ENCODE measurements around the gene ASXL1. TPM values are rescaled to one million over a fixed set of nuclear protein-coding genes. Genes with fewer than 3 reads are reported as not detected.
"Not testable (repeated sequence)": the region's sequence is repeated elsewhere in the genome, so short reads cannot be mapped to it uniquely, and the experiment has no call there.

The ASXL1 gene
- total RNA-seq, 1 donor from 2014 or later: 136 TPM

DNA sequence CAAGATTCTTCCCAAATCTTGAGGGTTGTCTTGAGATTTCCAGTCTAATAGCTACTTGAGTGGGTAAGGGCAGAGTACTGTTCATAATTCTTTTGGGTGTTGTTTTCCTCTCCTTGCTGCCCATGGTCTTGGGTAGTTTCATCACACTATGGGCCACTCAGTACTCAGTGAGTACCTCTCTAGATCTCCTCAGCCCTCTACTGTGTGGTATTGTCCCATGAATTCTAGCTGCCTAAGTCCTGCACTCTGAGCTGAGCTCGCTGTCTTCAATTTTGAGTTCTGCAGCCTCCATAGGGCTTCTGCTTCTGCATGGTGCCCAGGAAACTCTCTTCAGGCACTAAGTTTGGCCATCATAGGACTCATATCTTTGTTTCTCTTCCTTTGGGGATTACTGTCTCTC is 42.3 kb downstream of the ASXL1 start:
- DNase-seq (ENCODE audit: low spot score): no peak
- Mint-ChIP-seq H3K4me1 (ENCODE audit: low read depth) (peaks cover 30% of the 10 kb centered on the region), H3K9me3 (no peaks in the 10 kb centered on the region), H3K4me3 (no peak overlapping the region), H3K27me3 (ENCODE audit: insufficient read depth) (no peaks in the 10 kb centered on the region), H3K27ac (no peak overlapping the region), H3K36me3 (ENCODE audit: low read depth) (peaks cover 24% of the 10 kb centered on the region)
- intact Hi-C loops (cut with micrococcal nuclease): no loop called here

DNA sequence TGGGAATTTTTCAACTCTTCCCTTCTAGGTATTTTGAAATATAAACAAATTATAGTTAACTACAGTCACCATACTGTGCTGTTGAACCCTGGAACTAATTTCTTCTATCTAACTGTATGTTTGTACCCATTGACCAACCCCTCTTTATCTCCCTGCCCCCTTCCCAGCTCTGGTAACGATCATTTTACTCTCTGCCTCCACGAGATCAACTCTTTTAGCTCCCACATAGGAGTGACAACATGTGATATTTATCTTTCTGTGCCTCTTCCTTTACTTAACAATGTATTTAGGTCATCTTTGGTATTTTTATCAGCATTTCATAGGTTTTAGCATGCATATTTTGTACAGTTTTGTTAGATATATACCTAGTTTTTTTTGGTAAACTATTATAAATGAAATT is 45.9 kb downstream of the ASXL1 start:
- peaks cover 43% of the 10 kb centered on the region for H3K4me1 Mint-ChIP-seq (ENCODE audit: low read depth)

DNA sequence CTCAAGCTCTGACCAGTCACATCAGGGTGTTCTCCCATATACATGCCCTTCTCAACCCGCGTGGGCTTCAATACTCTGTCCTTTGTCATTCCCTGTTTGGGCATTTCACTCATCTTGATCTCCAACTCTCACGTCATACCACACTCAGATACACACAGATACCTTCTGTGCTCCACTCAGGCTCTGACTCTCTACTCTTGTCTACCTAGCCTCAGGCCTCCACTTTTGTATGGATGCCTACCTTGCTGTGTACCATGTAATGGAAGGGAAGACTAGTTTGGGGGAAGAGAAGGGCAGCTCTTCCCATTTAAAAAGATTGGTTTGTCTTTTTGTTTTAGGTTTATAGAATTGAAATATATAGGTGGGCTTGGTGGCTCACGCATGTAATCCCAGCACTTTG is 48.6 kb downstream of the ASXL1 start:
- H3K4me1 Mint-ChIP-seq (ENCODE audit: low read depth): peaks cover 35% of the 10 kb centered on the region
- intact Hi-C loops (cut with micrococcal nuclease): loop anchor here (1.0 to 2.0 kb wide), 4 partner anchors 20 to 74 kb away; partner anchors contain the start of gene ASXL1
- no peak for DNase-seq (ENCODE audit: low spot score)
- H3K27me3 Mint-ChIP-seq (ENCODE audit: insufficient read depth): no peaks in the 10 kb centered on the region
- H3K9me3 Mint-ChIP-seq: no peaks in the 10 kb centered on the region
- no peak overlapping the region for H3K4me3 Mint-ChIP-seq
- H3K36me3 Mint-ChIP-seq (ENCODE audit: low read depth): peaks cover 11% of the 10 kb centered on the region
- no peak overlapping the region for H3K27ac Mint-ChIP-seq

More for the DNA sequence above, 45.9 kb downstream of the ASXL1 start:
- no peak overlapping the region for H3K4me3 Mint-ChIP-seq
- no peak for DNase-seq (ENCODE audit: low spot score)
- H3K9me3 Mint-ChIP-seq: no peaks in the 10 kb centered on the region
- intact Hi-C loops (cut with micrococcal nuclease): no loop called here
- H3K27ac Mint-ChIP-seq: no peak overlapping the region
- H3K36me3 Mint-ChIP-seq (ENCODE audit: low read depth): peaks cover 23% of the 10 kb centered on the region
- H3K27me3 Mint-ChIP-seq (ENCODE audit: insufficient read depth): no peaks in the 10 kb centered on the region

DNA sequence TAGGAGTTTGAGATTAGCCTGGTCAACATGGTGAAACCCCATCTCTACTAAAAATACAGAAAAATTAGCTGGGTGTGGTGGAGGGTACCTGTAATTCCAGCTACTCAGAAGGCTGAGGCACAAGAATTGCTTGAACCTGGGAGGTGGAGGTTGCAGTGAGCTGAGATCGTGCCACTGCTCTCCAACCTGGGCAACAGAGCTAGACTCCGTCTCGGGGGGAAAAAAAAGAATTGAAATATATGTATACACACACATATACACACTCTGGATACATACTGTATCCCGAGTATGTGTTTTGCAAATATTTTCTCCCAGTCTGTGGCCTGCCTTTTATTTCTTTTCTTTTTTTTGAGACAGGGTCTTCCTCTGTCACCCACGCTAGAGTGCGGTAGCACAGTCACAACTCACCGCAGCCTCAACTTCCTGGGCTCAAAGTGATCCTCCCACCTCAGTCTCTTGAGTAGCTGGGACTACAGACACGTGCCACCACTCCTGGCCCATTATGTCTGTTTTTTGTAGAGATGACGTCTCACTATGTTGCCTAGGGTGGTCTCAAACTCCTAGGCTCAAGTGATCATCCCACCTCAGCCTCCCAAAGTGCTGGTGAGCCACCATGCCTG is 49.1 kb downstream of the ASXL1 start:
- H3K4me3 Mint-ChIP-seq: peak overlapping the region; percentile 39
- not testable (repeated sequence) for H3K9me3 Mint-ChIP-seq; H3K27me3 Mint-ChIP-seq (ENCODE audit: insufficient read depth); H3K36me3 Mint-ChIP-seq (ENCODE audit: low read depth)
- peaks cover 41% of the 10 kb centered on the region for H3K4me1 Mint-ChIP-seq (ENCODE audit: low read depth)
- peak overlapping the region; percentile 79 for H3K27ac Mint-ChIP-seq
- intact Hi-C loops (cut with micrococcal nuclease): loop anchor here (1.0 to 2.0 kb wide), 4 partner anchors 20 to 74 kb away; partner anchors contain the start of gene ASXL1
- DNase-seq (ENCODE audit: low spot score): peak; percentile 44

DNA sequence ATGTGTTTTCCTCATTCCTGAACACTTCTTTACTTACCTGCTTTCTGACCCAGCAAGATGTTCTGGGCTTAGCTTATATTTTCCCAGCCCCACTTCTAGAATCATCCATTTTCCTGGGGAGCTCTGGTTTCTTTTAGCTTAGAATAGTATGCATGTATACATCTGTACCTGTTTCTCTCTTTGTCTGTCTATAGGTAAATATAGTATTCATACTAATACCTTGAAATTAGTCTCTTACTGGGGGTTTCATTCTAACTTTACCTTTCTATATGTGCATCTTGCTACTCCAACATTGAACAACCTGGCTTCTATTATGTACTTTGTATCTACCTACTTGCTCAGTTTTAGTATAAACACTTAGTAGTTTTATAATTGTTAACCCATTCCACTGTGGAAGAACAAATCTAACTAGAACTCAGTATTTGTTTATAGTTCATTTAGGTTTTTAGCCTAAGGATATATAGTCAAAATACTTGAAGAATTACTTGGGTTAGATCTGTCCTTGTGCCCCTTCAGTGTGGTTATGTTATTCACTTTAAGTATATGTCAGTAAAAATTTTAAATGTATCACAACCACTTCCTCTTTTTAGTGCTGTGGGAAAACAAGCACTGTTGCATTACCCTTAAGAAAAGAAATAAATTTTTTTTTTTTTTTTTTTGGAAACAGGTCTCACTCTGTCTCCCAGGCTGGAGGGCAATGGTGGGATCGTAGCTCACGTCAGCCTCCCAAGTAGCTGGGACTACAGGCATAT is 54.0 kb downstream of the ASXL1 start:
- no peak overlapping the region for H3K4me3 Mint-ChIP-seq
- H3K9me3 Mint-ChIP-seq: no peaks in the 10 kb centered on the region
- no peaks in the 10 kb centered on the region for H3K27me3 Mint-ChIP-seq (ENCODE audit: insufficient read depth)
- intact Hi-C loops (cut with micrococcal nuclease): no loop called here
- DNase-seq (ENCODE audit: low spot score): no peak
- no peak overlapping the region for H3K27ac Mint-ChIP-seq
- H3K4me1 Mint-ChIP-seq (ENCODE audit: low read depth): peaks cover 47% of the 10 kb centered on the region
- peaks cover 13% of the 10 kb centered on the region for H3K36me3 Mint-ChIP-seq (ENCODE audit: low read depth)

DNA sequence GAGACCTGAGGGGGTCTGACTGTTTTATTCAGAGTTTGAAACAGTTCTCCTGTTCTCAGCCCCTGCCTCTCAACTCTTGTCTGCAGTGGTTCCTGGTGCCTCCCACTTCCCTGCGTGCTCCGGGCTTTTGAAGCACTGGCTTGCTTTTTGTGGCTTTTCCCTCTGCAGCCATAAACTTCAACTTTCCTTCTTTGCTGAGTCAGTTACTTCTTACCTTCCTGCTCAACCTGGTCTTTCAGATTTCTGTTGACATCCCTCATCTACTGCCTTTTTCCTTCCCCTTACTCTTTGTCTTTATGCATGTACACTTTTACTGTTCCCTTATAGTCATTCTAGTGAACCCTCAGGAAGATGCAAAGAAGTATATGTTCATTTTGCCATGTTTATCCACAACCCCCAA is 57.4 kb downstream of the ASXL1 start:
- DNase-seq (ENCODE audit: low spot score): no peak
- no peak overlapping the region for H3K4me3 Mint-ChIP-seq
- peaks cover 38% of the 10 kb centered on the region for H3K4me1 Mint-ChIP-seq (ENCODE audit: low read depth)
- peak overlapping the region; percentile 47 for H3K27ac Mint-ChIP-seq
- no peaks in the 10 kb centered on the region for H3K27me3 Mint-ChIP-seq (ENCODE audit: insufficient read depth)
- peaks cover 13% of the 10 kb centered on the region for H3K36me3 Mint-ChIP-seq (ENCODE audit: low read depth)
- H3K9me3 Mint-ChIP-seq: no peaks in the 10 kb centered on the region
- intact Hi-C loops (cut with micrococcal nuclease): no loop called here

DNA sequence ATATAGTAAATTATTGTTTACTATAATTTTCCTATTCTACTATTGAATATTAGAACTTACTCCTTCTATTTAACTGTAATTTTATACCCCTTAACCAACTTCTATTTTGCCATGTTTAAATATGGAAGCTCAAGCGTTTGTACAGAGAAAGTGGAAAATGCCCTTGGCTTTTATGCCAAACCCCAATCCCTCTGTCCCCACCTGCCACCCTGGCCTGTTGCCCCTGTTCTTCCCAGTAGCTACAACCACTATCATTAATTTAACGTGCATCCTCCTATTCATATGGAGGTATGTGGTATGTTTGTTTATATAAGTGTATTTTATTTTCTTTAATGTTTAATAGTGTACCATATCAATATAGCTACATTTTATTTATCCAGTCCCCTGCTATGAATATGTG is 58.1 kb downstream of the ASXL1 start:
- peaks cover 38% of the 10 kb centered on the region for H3K4me1 Mint-ChIP-seq (ENCODE audit: low read depth)

DNA sequence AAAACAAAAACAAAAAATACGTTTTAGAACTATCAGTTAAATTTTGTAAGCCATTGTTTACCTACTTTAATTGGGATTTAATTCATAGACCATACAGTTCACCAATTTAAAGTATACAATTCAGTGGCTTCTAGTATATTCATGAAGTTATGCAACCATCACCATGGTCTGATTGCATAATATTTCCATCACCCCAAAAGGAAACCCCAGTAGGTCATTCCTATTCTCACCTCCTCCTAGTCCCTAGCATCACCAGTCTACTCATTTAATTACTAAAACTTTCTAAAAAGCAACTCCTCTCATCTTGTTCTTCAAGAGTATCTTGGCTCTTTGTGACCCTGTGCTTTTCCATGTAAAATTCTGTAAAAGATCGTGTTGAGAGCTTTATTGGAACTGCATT is 60.2 kb downstream of the ASXL1 start:
- no peaks in the 10 kb centered on the region for H3K27me3 Mint-ChIP-seq (ENCODE audit: insufficient read depth)
- H3K36me3 Mint-ChIP-seq (ENCODE audit: low read depth): peaks cover 20% of the 10 kb centered on the region
- no peaks in the 10 kb centered on the region for H3K9me3 Mint-ChIP-seq
- H3K27ac Mint-ChIP-seq: no peak overlapping the region
- intact Hi-C loops (cut with micrococcal nuclease): no loop called here
- peaks cover 29% of the 10 kb centered on the region for H3K4me1 Mint-ChIP-seq (ENCODE audit: low read depth)
- DNase-seq (ENCODE audit: low spot score): no peak
- no peak overlapping the region for H3K4me3 Mint-ChIP-seq

More for the DNA sequence above, 58.1 kb downstream of the ASXL1 start:
- no peak for DNase-seq (ENCODE audit: low spot score)
- no peak overlapping the region for H3K4me3 Mint-ChIP-seq
- no peaks in the 10 kb centered on the region for H3K9me3 Mint-ChIP-seq
- peaks cover 16% of the 10 kb centered on the region for H3K36me3 Mint-ChIP-seq (ENCODE audit: low read depth)
- H3K27me3 Mint-ChIP-seq (ENCODE audit: insufficient read depth): no peaks in the 10 kb centered on the region
- no peak overlapping the region for H3K27ac Mint-ChIP-seq
- intact Hi-C loops (cut with micrococcal nuclease): no loop called here

DNA sequence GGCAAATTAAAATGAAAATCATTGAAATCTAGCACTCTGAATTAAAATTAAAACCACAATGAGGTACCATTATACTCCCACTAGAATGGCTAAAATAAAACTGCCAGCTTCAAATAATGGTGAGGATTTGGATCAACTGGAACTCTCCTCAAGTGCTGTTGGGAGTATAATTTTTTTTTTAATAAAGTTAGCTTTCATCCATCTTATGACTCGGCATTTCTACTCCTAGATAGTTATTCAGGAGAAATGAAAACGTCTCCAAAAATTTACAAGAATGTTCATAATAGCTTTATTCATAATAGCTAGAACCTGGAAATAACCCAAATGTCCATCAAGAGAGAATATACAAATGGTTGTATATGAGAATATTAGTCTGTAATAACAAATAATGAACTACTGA is 63.2 kb downstream of the ASXL1 start:
- Mint-ChIP-seq H3K27me3 (ENCODE audit: insufficient read depth) (no peaks in the 10 kb centered on the region), H3K27ac (no peak overlapping the region), H3K36me3 (ENCODE audit: low read depth) (peaks cover 23% of the 10 kb centered on the region), H3K4me3 (no peak overlapping the region), H3K9me3 (no peaks in the 10 kb centered on the region), H3K4me1 (ENCODE audit: low read depth) (peaks cover 11% of the 10 kb centered on the region)
- DNase-seq (ENCODE audit: low spot score): no peak
- intact Hi-C loops (cut with micrococcal nuclease): no loop called here

DNA sequence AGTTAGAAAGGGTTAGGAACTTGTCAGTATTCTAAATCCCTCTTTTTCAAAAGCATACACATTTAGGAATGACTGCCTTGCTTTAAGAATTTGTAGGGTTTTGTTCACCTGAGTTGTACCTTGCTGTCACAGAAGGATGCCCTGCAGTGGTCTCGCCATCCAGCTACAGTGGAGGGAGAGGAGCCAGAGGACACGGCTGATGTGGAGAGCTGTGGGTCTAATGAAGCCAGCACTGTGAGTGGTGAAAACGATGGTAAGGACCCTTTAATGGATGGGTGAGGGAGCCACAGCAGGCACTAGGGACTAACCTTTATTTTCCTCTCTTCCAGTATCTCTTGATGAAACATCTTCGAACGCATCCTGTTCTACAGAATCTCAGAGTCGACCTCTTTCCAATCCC is 69.9 kb downstream of the ASXL1 start:
- no peak for DNase-seq (ENCODE audit: low spot score)
- no peaks in the 10 kb centered on the region for H3K9me3 Mint-ChIP-seq
- intact Hi-C loops (cut with micrococcal nuclease): no loop called here
- H3K36me3 Mint-ChIP-seq (ENCODE audit: low read depth): peaks cover 54% of the 10 kb centered on the region
- H3K4me1 Mint-ChIP-seq (ENCODE audit: low read depth): peaks cover 5% of the 10 kb centered on the region
- H3K4me3 Mint-ChIP-seq: no peak overlapping the region
- peak overlapping the region; percentile 31 for H3K27ac Mint-ChIP-seq
- no peaks in the 10 kb centered on the region for H3K27me3 Mint-ChIP-seq (ENCODE audit: insufficient read depth)

DNA sequence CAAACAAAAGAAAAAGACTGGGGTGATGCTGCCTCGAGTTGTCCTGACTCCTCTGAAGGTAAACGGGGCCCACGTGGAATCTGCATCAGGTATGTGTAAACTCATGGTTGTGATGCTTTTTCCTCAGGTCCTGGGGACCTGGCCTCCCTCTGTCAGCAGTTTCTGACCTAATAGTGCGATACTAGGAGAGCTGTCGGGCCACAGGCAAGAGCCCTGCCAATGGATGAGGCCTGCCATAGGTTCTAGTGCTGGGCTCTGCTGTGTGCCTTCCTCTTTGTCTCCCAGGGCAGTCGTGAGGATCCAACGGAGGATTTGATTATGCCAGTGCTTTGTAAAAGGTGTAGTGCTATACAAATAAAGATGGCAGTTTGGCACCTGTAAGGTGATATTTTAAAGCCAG is 71.2 kb downstream of the ASXL1 start:
- Mint-ChIP-seq H3K4me1 (ENCODE audit: low read depth) (peaks cover 5% of the 10 kb centered on the region), H3K36me3 (ENCODE audit: low read depth) (peaks cover 66% of the 10 kb centered on the region), H3K4me3 (no peak overlapping the region), H3K27ac (no peak overlapping the region), H3K9me3 (no peaks in the 10 kb centered on the region), H3K27me3 (ENCODE audit: insufficient read depth) (no peaks in the 10 kb centered on the region)
- DNase-seq (ENCODE audit: low spot score): no peak
- intact Hi-C loops (cut with micrococcal nuclease): no loop called here

DNA sequence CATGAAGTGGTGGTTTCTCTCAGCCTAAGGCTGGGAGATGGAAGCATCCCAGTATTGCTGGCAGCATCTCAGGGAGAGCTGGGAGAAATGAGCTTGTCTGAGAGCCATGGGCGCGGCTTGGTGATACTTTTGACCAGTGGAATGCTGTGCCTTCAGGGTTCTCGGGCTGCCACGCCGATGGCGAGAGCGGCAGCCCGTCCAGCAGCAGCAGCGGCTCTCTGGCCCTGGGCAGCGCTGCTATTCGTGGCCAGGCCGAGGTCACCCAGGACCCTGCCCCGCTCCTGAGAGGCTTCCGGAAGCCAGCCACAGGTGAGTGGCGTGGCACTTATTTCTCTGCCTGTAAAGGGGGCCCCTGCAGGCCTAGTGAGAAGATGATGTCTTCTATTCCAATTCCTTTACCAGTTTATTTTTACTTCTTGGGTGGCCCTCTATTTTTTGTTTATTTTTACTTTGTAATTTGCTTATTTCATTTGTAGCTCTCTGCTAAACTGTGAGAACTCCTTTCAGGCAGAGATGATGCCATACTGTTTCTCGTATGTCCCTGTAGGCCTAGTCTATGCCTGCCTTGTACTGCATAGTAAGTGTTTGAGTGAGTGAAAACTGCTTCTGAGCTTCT is 71.7 kb downstream of the ASXL1 start:
- Mint-ChIP-seq H3K27me3 (ENCODE audit: insufficient read depth) (no peaks in the 10 kb centered on the region), H3K9me3 (no peaks in the 10 kb centered on the region)

DNA sequence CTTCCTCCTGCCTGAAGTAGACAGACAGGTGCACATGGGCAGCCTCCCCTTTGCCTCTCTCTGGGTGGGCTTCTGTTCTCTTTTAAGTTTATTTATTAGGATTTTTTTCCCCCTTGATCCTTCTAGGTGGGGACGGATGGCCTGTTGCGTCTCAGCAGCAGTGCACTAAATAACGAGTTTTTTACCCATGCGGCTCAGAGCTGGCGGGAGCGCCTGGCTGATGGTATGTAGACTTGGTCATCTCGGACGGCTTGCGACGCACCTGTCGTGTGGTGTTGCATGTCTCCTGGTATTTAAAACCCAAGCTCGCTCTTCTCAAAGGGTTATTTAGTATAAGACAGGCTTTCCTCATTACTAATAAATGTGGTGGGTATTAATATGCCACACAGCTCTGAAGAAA is 73.3 kb downstream of the ASXL1 start:
- Mint-ChIP-seq H3K27ac (no peak overlapping the region), H3K9me3 (no peaks in the 10 kb centered on the region), H3K4me1 (ENCODE audit: low read depth) (no peaks in the 10 kb centered on the region), H3K27me3 (ENCODE audit: insufficient read depth) (no peaks in the 10 kb centered on the region), H3K4me3 (no peak overlapping the region), H3K36me3 (ENCODE audit: low read depth) (peaks cover 58% of the 10 kb centered on the region)
- intact Hi-C loops (cut with micrococcal nuclease): no loop called here
- DNase-seq (ENCODE audit: low spot score): no peak

More for the DNA sequence above, 71.7 kb downstream of the ASXL1 start:
- Mint-ChIP-seq H3K27ac (no peak overlapping the region), H3K4me1 (ENCODE audit: low read depth) (peaks cover 3% of the 10 kb centered on the region), H3K4me3 (no peak overlapping the region), H3K36me3 (ENCODE audit: low read depth) (peaks cover 65% of the 10 kb centered on the region)
- no peak for DNase-seq (ENCODE audit: low spot score)
- intact Hi-C loops (cut with micrococcal nuclease): no loop called here

Data from activated T-helper 1 cell treated with anti-CD3 and anti-CD28 coated beads, Interleukin-12 subunit alpha, Interleukin-12 subunit beta, Interleukin-2, Interleukin-4 antibody, amounts not matched to agents 30 ng/mL and 10 ng/mL and 1 ng/mL, durations not matched to agents 14 hours and 24 hours and 36 hours (primary cell).